Brain microvascular endothelial cell (primary cell): ENCODE data around the gene DNAJB13.
A peak's percentile ranks its signal among the peaks of the same experiment; 100 is the strongest.

Experiments used
- DNase-seq: peaks from one replicate; pipeline ENCODE4 v3.0.0-alpha.2; 2020
- H3K27ac ChIP-seq: fragments of 250-450 bp; sonication (Bioruptor Pico); 2 replicates; pipeline ENCODE4 v1.5.1; 2020; ENCODE audit warnings: mild to moderate bottlenecking, moderate library complexity
- H3K27me3 ChIP-seq: fragments of 250-450 bp; sonication (Bioruptor Pico); replicated peaks from 2 replicates; pipeline ENCODE4 v1.5.1; 2020; ENCODE audit warnings: mild to moderate bottlenecking
- H3K36me3 ChIP-seq: fragments of 250-450 bp; sonication (Bioruptor Pico); replicated peaks from 2 replicates; pipeline ENCODE4 v1.5.1; 2020; ENCODE audit warnings: mild to moderate bottlenecking
- H3K4me3 ChIP-seq: 2 replicates; pipeline ENCODE4 v1.5.1; 2011; ENCODE audit warnings: low read depth, mild to moderate bottlenecking, control low read depth, low read length, moderate library complexity
- in situ Hi-C: cut with HindIII; loops from 2 replicates; pipeline ENCODE4 v1.10.0; 2017; ENCODE audit warnings: low sequenced_read_pairs, low pct_ligation_motif_present
- TF ChIP-seq, protein P1 (sequence below): IDR thresholded peaks from 2 replicates; pipeline ENCODE4 v1.5.1; 2011; ENCODE audit warnings: low read depth, mild to moderate bottlenecking, moderate library complexity, low read length, control low read depth, inconsistent platforms; ENCODE audit errors: missing control alignments

DNAJB13 gene

DNA sequence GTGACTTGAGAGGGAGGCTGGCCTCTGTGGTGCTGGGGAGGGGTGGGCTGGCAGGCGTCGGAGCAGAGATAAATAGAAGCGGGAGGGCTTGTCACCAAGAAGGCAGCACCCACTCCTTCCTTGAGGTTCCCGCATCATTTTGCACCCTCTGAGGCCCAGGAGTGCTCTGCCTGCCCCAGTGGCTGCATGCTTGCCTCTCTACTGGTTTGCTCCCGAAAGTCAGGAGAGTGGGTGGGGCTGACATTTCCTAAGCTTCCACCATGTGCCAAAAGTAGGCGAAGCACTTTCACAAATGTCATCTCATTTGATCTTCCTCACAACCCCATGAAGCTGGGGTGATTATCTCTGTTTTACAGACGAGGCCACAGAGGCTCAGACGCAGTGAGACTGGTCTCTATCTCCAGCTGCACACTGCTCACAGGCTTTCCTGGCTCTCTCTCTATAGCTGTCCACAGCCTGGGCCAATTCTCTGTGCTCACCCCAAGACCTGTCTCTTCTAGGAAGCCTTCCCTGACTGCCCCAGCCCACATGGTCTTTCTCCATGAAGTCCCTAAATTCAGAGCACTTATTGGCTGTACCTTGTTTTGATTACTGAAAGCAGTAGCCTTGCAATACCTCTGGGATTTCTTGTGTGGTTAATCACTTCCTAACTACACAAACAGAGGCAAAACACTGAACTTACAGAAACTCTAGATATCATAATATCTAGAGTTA lies 60.7 kb downstream of the DNAJB13 start:
- no peak overlapping the region for H3K4me3 ChIP-seq

DNA sequence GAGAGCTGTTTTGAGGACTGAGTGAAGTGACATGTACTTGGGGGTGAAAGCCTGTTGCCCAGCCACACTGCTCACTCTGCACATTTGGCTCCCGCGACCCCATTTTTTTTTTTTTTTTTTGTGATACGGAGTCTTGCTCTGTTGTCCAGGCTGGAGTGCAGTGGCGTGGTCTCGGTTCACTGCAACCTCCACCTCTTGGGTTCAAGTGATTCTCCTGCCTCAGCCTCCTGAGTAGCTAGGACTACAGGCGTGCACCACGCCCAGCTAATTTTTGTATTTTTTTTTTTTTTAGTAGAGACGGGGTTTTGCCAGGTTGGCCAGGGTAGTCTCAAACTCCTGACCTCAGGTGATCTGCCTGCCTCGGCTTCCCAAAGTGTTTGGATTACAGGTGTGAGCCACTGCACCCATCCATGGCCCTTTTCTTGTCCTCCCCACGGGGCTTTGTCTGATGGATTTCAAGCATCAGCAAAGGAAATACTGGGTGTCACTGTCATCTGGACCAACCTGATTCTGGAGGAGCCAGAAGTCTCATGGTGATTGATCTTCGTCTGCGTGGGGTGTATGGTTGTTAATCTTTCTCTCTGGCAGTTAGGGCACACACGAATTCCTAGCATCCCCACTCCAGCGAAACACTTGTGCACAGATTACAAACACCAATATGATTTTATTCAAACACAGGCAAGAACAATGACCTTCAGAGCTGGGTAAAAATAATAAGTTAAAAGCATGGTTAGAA lies 61.4 kb downstream of the DNAJB13 start:
- DNase-seq = no peak
- TF ChIP-seq, protein P1, sequence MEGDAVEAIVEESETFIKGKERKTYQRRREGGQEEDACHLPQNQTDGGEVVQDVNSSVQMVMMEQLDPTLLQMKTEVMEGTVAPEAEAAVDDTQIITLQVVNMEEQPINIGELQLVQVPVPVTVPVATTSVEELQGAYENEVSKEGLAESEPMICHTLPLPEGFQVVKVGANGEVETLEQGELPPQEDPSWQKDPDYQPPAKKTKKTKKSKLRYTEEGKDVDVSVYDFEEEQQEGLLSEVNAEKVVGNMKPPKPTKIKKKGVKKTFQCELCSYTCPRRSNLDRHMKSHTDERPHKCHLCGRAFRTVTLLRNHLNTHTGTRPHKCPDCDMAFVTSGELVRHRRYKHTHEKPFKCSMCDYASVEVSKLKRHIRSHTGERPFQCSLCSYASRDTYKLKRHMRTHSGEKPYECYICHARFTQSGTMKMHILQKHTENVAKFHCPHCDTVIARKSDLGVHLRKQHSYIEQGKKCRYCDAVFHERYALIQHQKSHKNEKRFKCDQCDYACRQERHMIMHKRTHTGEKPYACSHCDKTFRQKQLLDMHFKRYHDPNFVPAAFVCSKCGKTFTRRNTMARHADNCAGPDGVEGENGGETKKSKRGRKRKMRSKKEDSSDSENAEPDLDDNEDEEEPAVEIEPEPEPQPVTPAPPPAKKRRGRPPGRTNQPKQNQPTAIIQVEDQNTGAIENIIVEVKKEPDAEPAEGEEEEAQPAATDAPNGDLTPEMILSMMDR = no peak
- in situ Hi-C loops = no loop called here
- Histone ChIP-seq H3K27me3 (no peaks in the 10 kb centered on the region), H3K27ac (no peak overlapping the region), H3K36me3 (no peaks in the 10 kb centered on the region), H3K4me3 (no peak overlapping the region)

More for the DNA sequence above, 60.7 kb downstream of the DNAJB13 start:
- Histone ChIP-seq H3K36me3 (no peaks in the 10 kb centered on the region), H3K27ac (peak overlapping the region; percentile 14), H3K27me3 (no peaks in the 10 kb centered on the region)
- in situ Hi-C loops = no loop called here
- TF ChIP-seq, protein P1 = no peak
- peak; percentile 73 for DNase-seq

DNA sequence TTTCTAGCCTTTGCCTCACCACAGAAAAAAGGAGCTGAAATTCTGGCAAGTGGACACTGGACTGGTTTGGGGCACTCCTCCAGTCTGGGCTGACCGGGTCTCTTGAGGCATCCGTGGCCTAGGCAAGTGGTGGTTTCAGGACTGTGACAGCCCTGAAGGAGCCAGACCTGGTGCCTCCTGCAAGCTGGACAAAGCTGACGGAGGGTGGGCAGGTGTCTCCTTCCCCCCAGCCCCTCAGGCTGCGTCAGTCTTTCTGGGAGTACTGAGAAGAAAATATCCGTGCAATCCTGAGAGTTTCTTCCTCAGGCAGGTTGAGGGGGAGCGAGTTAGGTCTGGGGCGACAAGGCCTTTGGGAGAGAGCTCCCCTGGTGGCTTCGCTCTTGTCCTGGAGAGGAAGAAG lies 62.3 kb downstream of the DNAJB13 start:
- in situ Hi-C loops = no loop called here
- TF ChIP-seq, protein P1 = no peak
- H3K4me3 ChIP-seq = no peak overlapping the region
- DNase-seq = no peak
- no peaks in the 10 kb centered on the region for H3K36me3 ChIP-seq
- H3K27ac ChIP-seq = no peak overlapping the region
- no peaks in the 10 kb centered on the region for H3K27me3 ChIP-seq

DNA sequence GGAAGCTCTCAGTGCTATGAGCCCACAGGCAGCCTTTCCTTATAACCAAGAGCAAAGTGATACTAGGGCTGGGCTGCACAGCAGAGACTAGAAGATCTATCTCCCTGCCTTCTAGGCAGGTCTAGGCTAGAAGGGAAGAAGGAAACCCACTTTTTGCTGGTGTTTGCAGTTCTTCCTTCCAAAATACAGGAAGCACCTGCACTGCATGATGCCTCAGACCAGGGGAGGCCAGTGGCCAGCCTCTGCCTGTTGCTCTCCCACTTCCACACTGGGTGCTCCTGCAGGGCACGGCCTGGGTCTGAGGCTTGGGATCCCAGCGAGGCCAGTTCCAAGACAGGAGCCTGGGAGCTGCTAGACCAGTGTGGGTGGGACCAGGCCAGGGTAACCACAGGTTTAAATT lies 64.1 kb downstream of the DNAJB13 start:
- H3K27me3 ChIP-seq = no peaks in the 10 kb centered on the region
- TF ChIP-seq, protein P1 = no peak
- no peak overlapping the region for H3K27ac ChIP-seq
- no peak for DNase-seq
- in situ Hi-C loops = no loop called here
- H3K4me3 ChIP-seq = no peak overlapping the region
- no peaks in the 10 kb centered on the region for H3K36me3 ChIP-seq

DNA sequence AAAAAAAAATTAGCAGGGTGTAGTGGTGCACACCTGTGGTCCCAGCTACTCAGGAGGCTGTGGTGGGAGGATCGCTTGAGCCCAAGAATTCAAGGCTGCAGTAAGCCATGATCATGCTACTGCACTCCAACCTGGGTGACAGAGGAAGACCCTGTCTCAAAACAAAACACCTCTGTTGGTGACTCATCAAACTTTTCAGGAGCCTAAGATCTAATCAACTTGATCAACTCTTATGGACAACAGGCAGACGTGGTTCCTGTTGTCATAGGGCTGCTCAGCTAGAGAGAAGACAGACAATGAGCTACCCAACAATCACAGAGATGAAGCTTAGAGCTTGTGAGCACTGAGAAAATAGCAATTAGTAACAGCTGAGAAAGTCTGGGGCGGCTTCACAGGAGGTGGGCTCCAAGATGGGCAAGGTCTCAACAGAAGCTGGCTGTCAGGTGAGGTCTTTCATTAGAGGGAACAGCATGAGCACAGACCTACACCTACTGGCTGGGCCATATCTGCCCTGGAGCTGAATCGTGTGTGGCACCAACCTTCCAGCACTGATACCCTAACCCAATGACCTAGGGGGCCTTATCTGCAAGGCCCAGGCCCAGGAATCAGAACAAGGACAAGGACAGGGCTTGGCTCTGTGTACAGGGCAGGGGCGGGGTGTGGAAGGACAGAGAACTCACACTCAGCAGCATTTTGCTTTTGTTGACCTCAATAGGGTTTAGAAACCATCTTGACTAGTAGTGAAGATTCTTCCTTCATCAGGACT lies 65.3 kb downstream of the DNAJB13 start:
- H3K27ac ChIP-seq = no peak overlapping the region
- no peak overlapping the region for H3K4me3 ChIP-seq
- TF ChIP-seq, protein P1 = no peak
- no peak for DNase-seq
- in situ Hi-C loops = no loop called here
- H3K36me3 ChIP-seq = no peaks in the 10 kb centered on the region
- no peaks in the 10 kb centered on the region for H3K27me3 ChIP-seq
